Pancreas (tissue), 10 donors: ENCODE data around the gene PSMG3. TPM values are rescaled to one million over a fixed set of nuclear protein-coding genes. Genes with fewer than 3 reads are reported as not detected.

Experiments
- ATAC-seq, 4 donors: fragments of 200-7000 bp; cut with Tn5 transposase; one replicate each; pipeline versions ENCODE4 v1.8.0 to v1.9.1; 2020; ENCODE audit warnings: mild to moderate bottlenecking in 4 of 4, moderate library complexity in 4 of 4
- DNase-seq, 6 donors: peaks; one replicate each; pipeline ENCODE4 v3.0.0-alpha.2; 2020
- FAIRE-seq: peaks from 2 replicates; lab custom pipeline; 2012; peaks lifted over from hg19 to GRCh38; lab: Jason Lieb, UNC
- H3K27ac ChIP-seq, 4 donors: fragments of 200-600 bp; sonication (generic); 1 replicate in 3 of 4; 2 replicates in 1 of 4; pipeline versions ENCODE4 v1.5.0 to v1.8.0; 2020
- H3K27me3 ChIP-seq, 4 donors: fragments of 200-600 bp; one replicate each; pipeline ENCODE4 v1.8.0; 2021
- H3K36me3 ChIP-seq, 3 donors: fragments of 200-600 bp; sonication (generic) in 1 of 3; one replicate each; pipeline versions ENCODE4 v1.5.0 to v1.8.0; 2020 to 2021
- H3K4me1 ChIP-seq, 3 donors: fragments of 200-600 bp; one replicate each; pipeline ENCODE4 v1.8.0; 2021
- H3K4me3 ChIP-seq, 4 donors: fragments of 200-600 bp; sonication (generic) in 2 of 4; one replicate each; pipeline versions ENCODE4 v1.5.0 to v1.8.0; 2020 to 2021
- H3K9me3 ChIP-seq, 4 donors: fragments of 200-600 bp; one replicate each; pipeline ENCODE4 v1.8.0; 2021
- WGBS, 2 donors: extraction: QIAGEN DNeasy Blood & Tissue Kit; methylation state at CpG; one replicate each; pipeline ENCODE4 v1.1.7; 2013; 5-methylcytosine and 5-hydroxymethylcytosine counted together
- intact Hi-C, 3 donors: fragments of 100-400 bp; cut with DNase I; formaldehyde crosslinking; loops; one replicate each; pipeline versions ENCODE4 v1.11.1 to v1.14.2; 2022
- polyA plus RNA-seq, 2 donors: library from polyadenylated mRNA; stranded (reverse); fragments of 200-250 nt; gene quantifications; one replicate each; pipeline ENCODE4 v1.2.3, GENCODE V29; 2013
- total RNA-seq, 6 donors: library from RNA; stranded (reverse); fragmentation: NEBNext Ultra II Directional in 4 of 6; extraction: Animal tissue kit (Norgen Biotek cat#: 25700) in 4 of 6; gene quantifications; one replicate each; pipeline versions ENCODE4 v1.2.1 to v1.2.4, GENCODE V29; 2021 to 2023
- TF ChIP-seq, protein P1 (sequence below), 4 donors: fragments of 200-600 bp; sonication (generic) in 3 of 4; IDR thresholded peaks; one replicate each; pipeline versions ENCODE4 v1.5.0 to v1.8.0; 2021; ENCODE audit warnings: antibody characterized with exemption in 4 of 4
- donor health status: healthy with polysubstance abuse.
- donor health status: DM: no; HTN: no; CAD: no; lungs with moderate emphysema.
- donor health status: DM: no; HTN: no; CAD: no.
- donor health status: control.
- donor health status: control.
- donor health status: Bipolar disorder and iron deficiency.
- donor health status: DM: yes; HTN: yes; CAD: no.
- donor health status: DM: no; HTN: no; CAD: no.
- donor health status: DM: no; HTN: no; CAD: no.
- donor health status: DM: yes; HTN: yes; CAD: no.

Gene PSMG3
- total and polyA plus RNA-seq, 8 donors = 6.7 to 46.1 (median 11.1) TPM

DNA sequence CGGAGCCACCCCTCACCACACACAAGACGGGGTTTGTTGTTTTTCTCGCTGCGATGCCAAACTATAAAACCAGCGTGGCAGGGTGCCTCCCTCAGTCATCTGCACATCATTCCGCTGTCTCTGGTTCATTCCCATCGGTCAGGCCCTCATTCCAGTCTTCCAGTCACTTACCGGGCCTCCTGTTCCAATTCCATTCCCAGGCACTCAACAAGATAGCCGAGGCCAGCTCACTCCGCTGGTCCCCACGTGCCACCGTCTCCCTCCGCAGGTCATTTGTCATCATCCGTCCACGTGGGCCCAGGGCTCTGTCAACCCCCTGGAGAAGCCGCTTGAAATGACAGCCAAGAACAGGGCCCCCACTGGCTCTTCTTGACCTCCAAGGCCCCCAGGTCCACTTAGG is 7.7 kb downstream of the PSMG3 start:
- Histone ChIP-seq H3K9me3 (no peaks in the 10 kb centered on the region), H3K36me3 (no peaks in the 10 kb centered on the region), H3K4me1 (no peaks in the 10 kb centered on the region), H3K27me3 (no peaks in the 10 kb centered on the region), H3K27ac (no peak overlapping the region), H3K4me3 (no peak overlapping the region)
- ATAC-seq = no peak
- WGBS, 2 donors = 57 to 59% methylated on average over 16 of the region's 16 CpGs
- DNase-seq = no peak
- no peak for FAIRE-seq
- TF ChIP-seq, protein P1, sequence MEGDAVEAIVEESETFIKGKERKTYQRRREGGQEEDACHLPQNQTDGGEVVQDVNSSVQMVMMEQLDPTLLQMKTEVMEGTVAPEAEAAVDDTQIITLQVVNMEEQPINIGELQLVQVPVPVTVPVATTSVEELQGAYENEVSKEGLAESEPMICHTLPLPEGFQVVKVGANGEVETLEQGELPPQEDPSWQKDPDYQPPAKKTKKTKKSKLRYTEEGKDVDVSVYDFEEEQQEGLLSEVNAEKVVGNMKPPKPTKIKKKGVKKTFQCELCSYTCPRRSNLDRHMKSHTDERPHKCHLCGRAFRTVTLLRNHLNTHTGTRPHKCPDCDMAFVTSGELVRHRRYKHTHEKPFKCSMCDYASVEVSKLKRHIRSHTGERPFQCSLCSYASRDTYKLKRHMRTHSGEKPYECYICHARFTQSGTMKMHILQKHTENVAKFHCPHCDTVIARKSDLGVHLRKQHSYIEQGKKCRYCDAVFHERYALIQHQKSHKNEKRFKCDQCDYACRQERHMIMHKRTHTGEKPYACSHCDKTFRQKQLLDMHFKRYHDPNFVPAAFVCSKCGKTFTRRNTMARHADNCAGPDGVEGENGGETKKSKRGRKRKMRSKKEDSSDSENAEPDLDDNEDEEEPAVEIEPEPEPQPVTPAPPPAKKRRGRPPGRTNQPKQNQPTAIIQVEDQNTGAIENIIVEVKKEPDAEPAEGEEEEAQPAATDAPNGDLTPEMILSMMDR (IDR thresholded peaks at IDR 0.05) = no peak
- intact Hi-C loops = no loop called here

DNA sequence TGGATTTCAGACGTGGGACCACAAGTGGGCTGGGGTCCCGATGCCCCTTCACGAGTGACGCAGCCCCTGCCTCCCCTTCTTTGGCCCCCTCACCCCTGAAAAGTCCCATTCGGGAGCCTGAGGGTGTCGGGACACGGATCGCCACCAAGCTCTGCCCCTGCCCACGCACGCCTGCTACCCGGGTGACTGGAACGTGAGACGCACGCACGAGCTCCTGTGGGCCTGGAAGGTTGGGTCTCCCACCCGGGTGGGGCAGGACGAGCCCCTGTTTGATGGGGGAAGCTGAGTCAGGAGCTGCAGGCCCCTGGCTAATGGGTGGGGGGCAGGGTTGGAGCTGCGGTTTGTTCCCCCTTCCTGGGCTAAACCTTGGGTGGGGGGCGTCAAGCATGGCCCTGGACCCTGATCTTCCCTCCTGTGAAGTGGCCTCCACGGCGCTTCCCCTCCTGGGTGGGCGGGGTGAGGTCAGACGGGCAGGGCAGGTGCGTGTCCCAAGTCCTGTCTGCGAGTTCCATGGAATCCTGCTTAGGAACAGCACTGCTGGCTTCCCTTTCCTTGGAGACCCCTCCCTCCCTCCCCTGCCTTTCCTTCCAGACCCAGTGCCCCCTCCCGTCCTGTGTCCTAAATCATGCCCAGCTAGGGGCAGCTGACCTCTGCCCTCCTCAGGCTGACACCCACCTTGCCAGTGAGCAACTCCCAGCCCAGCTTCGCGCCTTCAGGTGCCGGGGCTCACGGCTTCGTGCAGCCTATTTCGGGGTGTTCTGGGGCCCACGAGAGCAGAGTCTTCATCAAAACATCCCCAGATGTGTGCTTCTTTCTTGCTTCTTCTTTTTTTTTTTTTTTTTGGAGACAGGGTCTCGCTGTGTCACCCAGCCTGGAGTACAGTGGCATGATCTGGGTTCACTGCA is 8.5 kb downstream of the PSMG3 start:
- H3K4me3 ChIP-seq = no peak overlapping the region
- no peak for ATAC-seq
- intact Hi-C loops = no loop called here
- no peak overlapping the region for H3K27ac ChIP-seq
- no peaks in the 10 kb centered on the region for H3K9me3 ChIP-seq
- DNase-seq = peak in 2 of 6 donors; percentile 19 to 72
- no peak for FAIRE-seq
- no peaks in the 10 kb centered on the region for H3K27me3 ChIP-seq
- TF ChIP-seq, protein P1 (IDR thresholded peaks at IDR 0.05) = no peak
- H3K4me1 ChIP-seq = peaks cover 0 to 6% (median 4%) of the 10 kb centered on the region in 3 donors
- no peaks in the 10 kb centered on the region for H3K36me3 ChIP-seq
- 71 to 76% methylated on average over 34 of the region's 34 CpGs for WGBS, 2 donors

DNA sequence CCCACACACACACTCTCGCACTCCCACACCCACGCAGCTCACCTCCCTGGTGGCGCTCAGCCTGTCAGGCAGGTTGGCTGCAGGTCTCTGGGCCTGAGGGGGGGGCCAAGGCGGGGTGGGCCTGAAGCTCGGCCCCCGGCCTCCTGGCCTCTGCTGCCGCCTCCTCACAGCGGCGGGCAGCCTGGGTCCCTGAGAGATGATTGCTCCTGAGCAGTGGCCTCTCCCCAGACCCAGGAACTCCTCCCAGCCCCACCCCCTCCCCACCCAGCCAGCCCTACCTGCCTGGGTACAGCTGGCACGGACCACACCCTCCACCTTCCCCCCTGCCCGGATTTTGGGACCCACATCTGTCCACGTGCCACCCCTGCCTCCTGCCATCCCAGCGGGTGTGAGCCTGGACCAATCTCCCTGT is 9.2 kb downstream of the PSMG3 start:
- Histone ChIP-seq H3K27ac (no peak overlapping the region), H3K4me3 (no peak overlapping the region), H3K36me3 (no peaks in the 10 kb centered on the region), H3K9me3 (no peaks in the 10 kb centered on the region), H3K27me3 (no peaks in the 10 kb centered on the region), H3K4me1 (peaks cover 0 to 6% (median 4%) of the 10 kb centered on the region in 3 donors)
- TF ChIP-seq, protein P1 (IDR thresholded peaks at IDR 0.05) = no peak
- intact Hi-C loops = no loop called here
- no peak for FAIRE-seq
- no peak for ATAC-seq
- 68 to 76% methylated on average over 12 of the region's 13 CpGs for WGBS, 2 donors
- DNase-seq = peak in 1 of 6 donors; percentile 68

DNA sequence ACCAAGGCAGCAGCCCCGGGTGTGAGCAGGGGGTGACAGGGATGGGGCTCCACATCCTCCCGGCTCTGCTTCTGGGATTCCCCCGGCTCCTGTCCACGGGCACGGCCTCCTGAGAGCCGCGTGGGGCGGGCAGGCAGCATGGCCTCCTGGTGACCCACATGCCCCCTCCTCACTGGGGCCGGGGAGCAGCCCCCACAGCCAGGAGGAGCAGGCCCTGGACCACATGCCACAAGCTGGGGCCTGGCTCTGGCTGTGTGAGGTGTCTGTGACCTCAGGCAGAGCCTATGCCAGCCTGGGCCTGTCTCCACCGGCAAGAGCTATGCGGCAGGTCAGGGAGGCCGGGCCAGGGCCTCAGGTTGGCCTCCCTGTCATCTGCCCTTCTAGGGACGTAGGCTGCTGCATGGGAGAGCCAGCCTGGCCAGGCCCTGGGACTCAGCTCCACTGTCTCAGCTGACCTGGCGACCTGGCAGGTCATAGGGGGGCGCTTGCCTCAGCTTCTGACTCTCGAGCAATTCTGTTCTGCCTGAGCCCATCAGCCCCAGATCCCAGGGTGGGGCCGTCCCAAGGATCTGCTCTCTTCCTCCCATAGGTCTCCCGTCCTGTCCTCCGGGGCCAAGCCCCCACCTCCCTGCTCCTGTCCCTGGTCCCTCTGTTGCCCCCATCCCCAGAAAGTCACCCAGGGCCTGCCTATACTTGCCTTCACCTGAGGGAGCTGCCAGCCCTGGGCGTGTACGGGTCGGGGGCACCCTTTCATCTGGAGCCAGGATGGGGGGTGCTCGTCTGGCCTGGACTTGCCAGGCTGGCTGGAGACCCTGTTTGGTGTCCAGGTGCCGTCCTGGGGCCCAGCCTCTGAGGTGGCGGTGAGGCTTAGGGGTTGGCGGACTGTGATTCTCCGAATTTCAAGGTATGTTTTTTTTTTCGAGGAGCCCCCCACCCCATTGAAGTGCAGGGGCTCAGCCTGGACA is 9.9 kb downstream of the PSMG3 start:
- no peak for ATAC-seq
- Histone ChIP-seq H3K9me3 (no peaks in the 10 kb centered on the region), H3K4me1 (peaks cover 0 to 7% (median 4%) of the 10 kb centered on the region in 3 donors), H3K27ac (peak overlapping the region in 1 of 4 donors; percentile 41), H3K4me3 (no peak overlapping the region), H3K27me3 (no peaks in the 10 kb centered on the region), H3K36me3 (no peaks in the 10 kb centered on the region)
- WGBS, 2 donors = 84 to 88% methylated on average over 28 of the region's 28 CpGs
- DNase-seq = peak in 3 of 6 donors; percentile 15 to 84 (median 37)
- no peak for FAIRE-seq
- intact Hi-C loops = loop anchor here in 1 of 3 donors (5.0 kb wide), 1 partner anchor 48 kb away; no protein-coding TSS in a partner anchor
- TF ChIP-seq, protein P1 (IDR thresholded peaks at IDR 0.05) = no peak
